ENCODE measurements around the gene DMTF1.

GRCh38 chr7:87199700-87200450 lies 47.6 kb downstream of the DMTF1 start:
- TF ChIP-seq POLR2A (IDR thresholded peaks at IDR 0.05; ENCODE audit: control extremely low read depth in 1 of 2, low read depth in 2 of 2, low read length in 2 of 2) (peak in 1 of 2 experiments; percentile 33; a peak in 1 of 3 replicates), GABPA (IDR thresholded peaks at IDR 0.05; ENCODE audit: borderline replicate concordance, insufficient read depth, low read length) (no peak), EGR1 (IDR thresholded peaks at IDR 0.05; ENCODE audit: borderline replicate concordance, low read depth, low read length) (no peak), CBX5 (IDR thresholded peaks at IDR 0.05; ENCODE audit: low read depth, low read length) (no peak), CEBPB (IDR thresholded peaks at IDR 0.05; ENCODE audit: low read depth, low read length) (no peak), KDM5A (IDR thresholded peaks at IDR 0.05; ENCODE audit: low read length) (no peak), USF2 (IDR thresholded peaks at IDR 0.05; ENCODE audit: low read length) (no peak)
